HEK293 (cell line): ENCODE results near the gene IGLON5.
A peak's percentile ranks its signal among the peaks of the same experiment; 100 is the strongest.

Experiments
- CTCF ChIA-PET: fragments of 350-600 bp; formaldehyde crosslinking; extraction: SDS; loops from one replicate; lab custom pipeline; 2021; ENCODE audit warnings: antibody characterized with exemption; lab: Yijun Ruan, JAX
- POLR2A ChIA-PET: fragments of 300-600 bp; formaldehyde crosslinking; extraction: SDS; loops from one replicate; lab custom pipeline; 2020; ENCODE audit warnings: antibody characterized with exemption, inconsistent platforms; lab: Yijun Ruan, JAX
- H3K27ac ChIP-seq: fragments of 200-500 bp; sonication (Bioruptor generic); 2 replicates; pipeline ENCODE4 v1.5.1; 2014; ENCODE audit warnings: low read depth, low read length, control low read depth, inconsistent platforms; ENCODE audit errors: extremely low read depth
- H3K36me3 ChIP-seq, 2 experiments: fragments of 200-500 bp in 1 of 2; sonication (Bioruptor generic) in 1 of 2; 1 replicate in 1 of 2; 2 replicates in 1 of 2; pipeline ENCODE4 v1.5.1; 2014 to 2017; ENCODE audit warnings: inconsistent platforms in 2 of 2, low read length in 2 of 2; ENCODE audit not compliant: control insufficient read depth in 2 of 2, insufficient read depth in 1 of 2
- H3K4me1 ChIP-seq: fragments of 200-500 bp; sonication (Bioruptor generic); 2 replicates; pipeline ENCODE4 v1.5.1; 2014; ENCODE audit warnings: mild to moderate bottlenecking, low read length, inconsistent platforms; ENCODE audit not compliant: control insufficient read depth, insufficient read depth
- H3K4me3 ChIP-seq: 2 replicates; pipeline ENCODE4 v1.5.1; 2011; ENCODE audit warnings: low read depth, mild to moderate bottlenecking, control low read depth, low read length, moderate library complexity
- H3K9me3 ChIP-seq: fragments of 200-500 bp; sonication (Bioruptor generic); 2 replicates; pipeline ENCODE4 v1.5.1; 2014; ENCODE audit warnings: low read depth, low read length, inconsistent platforms; ENCODE audit not compliant: control insufficient read depth, insufficient read depth
- BCL6B ChIP-seq: fragments of 450-650 bp; formaldehyde crosslinking; IDR thresholded peaks from 2 replicates; pipeline ENCODE4 v1.5.1; 2017; ENCODE audit warnings: missing biosample characterization, missing genetic modification characterization
- CTCF ChIP-seq: fragments of 450-650 bp; formaldehyde crosslinking; IDR thresholded peaks from 2 replicates; pipeline ENCODE4 v1.5.1; 2016; ENCODE audit warnings: missing biosample characterization, missing genetic modification characterization
- HOXA7 ChIP-seq: sonication (generic); formaldehyde crosslinking; IDR thresholded peaks from 2 replicates; pipeline ENCODE4 v1.8.1; 2022; ENCODE audit warnings: missing genetic modification reagents, borderline replicate concordance
- INSM2 ChIP-seq: fragments of 450-650 bp; formaldehyde crosslinking; IDR thresholded peaks from 2 replicates; pipeline ENCODE4 v1.5.1; 2016; ENCODE audit warnings: missing biosample characterization, missing genetic modification characterization
- OSR2 ChIP-seq: fragments of 450-650 bp; formaldehyde crosslinking; IDR thresholded peaks from 2 replicates; pipeline ENCODE4 v1.5.1; 2016; ENCODE audit warnings: missing biosample characterization, missing genetic modification characterization
- PBX3 ChIP-seq: sonication (generic); formaldehyde crosslinking; IDR thresholded peaks from 2 replicates; pipeline ENCODE4 v1.8.1; 2022; ENCODE audit warnings: mild to moderate bottlenecking, moderate library complexity, missing genetic modification reagents
- ZBTB17 ChIP-seq: fragments of 450-650 bp; formaldehyde crosslinking; IDR thresholded peaks from 2 replicates; pipeline ENCODE4 v1.5.1; 2016; ENCODE audit warnings: missing biosample characterization, missing genetic modification characterization
- ZBTB44 ChIP-seq: fragments of 450-650 bp; IDR thresholded peaks from 2 replicates; pipeline ENCODE4 v1.5.1; 2018; ENCODE audit warnings: missing biosample characterization, mild to moderate bottlenecking, missing genetic modification characterization
- ZNF2 ChIP-seq: fragments of 450-650 bp; formaldehyde crosslinking; IDR thresholded peaks from 2 replicates; pipeline ENCODE4 v1.5.1; 2016; ENCODE audit warnings: missing biosample characterization, missing genetic modification characterization
- ZNF521 ChIP-seq: fragments of 450-650 bp; formaldehyde crosslinking; IDR thresholded peaks from 2 replicates; pipeline ENCODE4 v1.5.1; 2017; ENCODE audit warnings: missing biosample characterization, mild to moderate bottlenecking, missing genetic modification characterization
- ZNF585B ChIP-seq: fragments of 450-650 bp; formaldehyde crosslinking; IDR thresholded peaks from 2 replicates; pipeline ENCODE4 v1.5.1; 2016; ENCODE audit warnings: missing biosample characterization, missing genetic modification characterization
- ZNF654 ChIP-seq: fragments of 450-650 bp; formaldehyde crosslinking; IDR thresholded peaks from 2 replicates; pipeline ENCODE4 v1.5.1; 2016; ENCODE audit warnings: low read depth, missing biosample characterization, missing genetic modification characterization
- ZNF692 ChIP-seq: fragments of 450-650 bp; formaldehyde crosslinking; IDR thresholded peaks from 2 replicates; pipeline ENCODE4 v1.5.1; 2016; ENCODE audit warnings: missing biosample characterization, missing genetic modification characterization
- ZNF701 ChIP-seq: fragments of 450-650 bp; formaldehyde crosslinking; IDR thresholded peaks from 2 replicates; pipeline ENCODE4 v1.5.1; 2016; ENCODE audit warnings: missing biosample characterization, missing genetic modification characterization
- ZNF777 ChIP-seq: fragments of 450-650 bp; formaldehyde crosslinking; IDR thresholded peaks from 2 replicates; pipeline ENCODE4 v1.5.1; 2017; ENCODE audit warnings: missing biosample characterization, missing genetic modification characterization, borderline replicate concordance

The IGLON5 gene

GRCh38 chr19:51296336-51297093 is 14.9 kb upstream of the IGLON5 start:
- H3K9me3 ChIP-seq, result no peaks in the 10 kb centered on the region
- H3K4me1 ChIP-seq, result no peaks in the 10 kb centered on the region
- H3K4me3 ChIP-seq, result no peak overlapping the region
- TF ChIP-seq ZNF654 (tag by site-specific recombination) (peak; percentile 7; the same call in 1 of the 2 replicates), INSM2 (tag by site-specific recombination) (no peak), CTCF (tag by site-specific recombination) (0 out of 2 replicates have a peak, but pooled peaks have one; percentile 20)
- POLR2A ChIA-PET, result no interaction called here
- no peak overlapping the region for H3K27ac ChIP-seq
- CTCF ChIA-PET, result interaction anchor here (0.6 to 1.2 kb wide), 3 partner anchors 42 to 1652 kb away, joined by 3 read pairs; no protein-coding TSS in a partner anchor
- H3K36me3 ChIP-seq, result no peaks in the 10 kb centered on the region

GRCh38 chr19:51297406-51297805 is 14.0 kb upstream of the IGLON5 start:
- ChIA-PET POLR2A (no interaction called here), CTCF (interaction anchor here (0.6 to 1.0 kb wide), 3 partner anchors 12 to 1651 kb away, joined by 3 read pairs; no protein-coding TSS in a partner anchor)
- H3K4me1 ChIP-seq, result no peaks in the 10 kb centered on the region
- TF ChIP-seq BCL6B (no peak), ZBTB44 (no peak), ZNF692 (no peak), PBX3 (no peak), ZBTB17 (tag by site-specific recombination) (no peak), ZNF701 (tag by site-specific recombination) (no peak), ZNF2 (no peak), ZNF777 (tag by site-specific recombination) (no peak), HOXA7 (CRISPR knock-in tag) (no peak), OSR2 (no peak), ZNF585B (no peak), ZNF521 (tag by site-specific recombination) (no peak)
- TF ChIP-seq, all 188 proteins: peak for 0
- Histone ChIP-seq H3K9me3 (no peaks in the 10 kb centered on the region), H3K27ac (no peak overlapping the region), H3K36me3 (no peaks in the 10 kb centered on the region), H3K4me3 (no peak overlapping the region)
